Astrocyte of the cerebellum (primary cell): ENCODE measurements around the gene LRP4.

Experiments used
- DNase-seq: peaks from one replicate; pipeline ENCODE4 v3.0.0-alpha.2; 2011; ENCODE audit warnings: low read depth
- H3K4me3 ChIP-seq: 2 replicates; pipeline ENCODE4 v1.5.1; 2011; ENCODE audit warnings: mild to moderate bottlenecking, low read depth, low read length, moderate library complexity
- in situ Hi-C: cut with HindIII; loops from 2 replicates; pipeline ENCODE4 v1.10.0; 2017; ENCODE audit warnings: low sequenced_read_pairs
- TF ChIP-seq, protein P1 (sequence below): IDR thresholded peaks from 2 replicates; pipeline ENCODE4 v1.5.1; 2012; ENCODE audit warnings: low read length, low read depth, moderate library complexity, mild to moderate bottlenecking; ENCODE audit errors: missing control alignments

Gene LRP4

DNA sequence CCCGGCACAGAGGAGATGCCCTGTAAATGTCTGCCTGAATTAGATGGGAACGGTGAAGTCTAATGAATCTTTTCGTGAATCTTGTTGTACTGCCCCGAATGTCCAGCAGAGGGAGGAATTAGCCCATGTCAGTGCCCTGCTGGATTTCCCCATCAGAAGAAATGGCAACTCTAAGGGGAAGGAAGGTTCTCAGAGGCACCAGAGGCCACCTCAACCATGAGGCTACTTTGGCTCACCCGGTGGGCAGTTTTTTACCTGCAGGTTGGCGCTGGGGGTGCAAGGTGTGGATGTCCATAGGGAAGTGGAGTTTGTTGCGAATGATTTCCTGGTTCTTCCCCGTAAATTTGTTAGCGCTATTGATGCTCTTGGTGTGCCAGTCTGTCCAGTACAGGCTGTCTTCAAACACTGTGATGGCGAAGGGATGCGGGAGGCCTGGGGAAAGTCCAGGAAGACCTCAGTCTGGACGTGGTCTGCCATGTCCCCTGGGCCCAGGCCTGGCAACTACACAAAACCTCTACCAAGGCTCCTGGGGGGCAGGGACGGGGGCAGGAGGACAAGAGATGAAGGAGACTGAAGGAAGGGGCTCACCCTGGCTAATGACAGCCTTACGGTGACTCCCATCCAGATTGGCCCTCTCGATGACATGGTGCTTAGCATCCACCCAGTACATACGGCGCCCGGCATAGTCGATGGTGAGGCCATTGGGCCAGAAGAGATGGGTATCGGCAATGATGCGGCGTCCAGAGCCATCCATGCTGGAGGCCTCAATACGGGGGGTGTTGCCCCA, 28.5 kb downstream of the LRP4 start:
- in situ Hi-C loops: no loop called here
- DNase-seq: peak; percentile 65
- no peak overlapping the region for H3K4me3 ChIP-seq
- TF ChIP-seq, protein P1, sequence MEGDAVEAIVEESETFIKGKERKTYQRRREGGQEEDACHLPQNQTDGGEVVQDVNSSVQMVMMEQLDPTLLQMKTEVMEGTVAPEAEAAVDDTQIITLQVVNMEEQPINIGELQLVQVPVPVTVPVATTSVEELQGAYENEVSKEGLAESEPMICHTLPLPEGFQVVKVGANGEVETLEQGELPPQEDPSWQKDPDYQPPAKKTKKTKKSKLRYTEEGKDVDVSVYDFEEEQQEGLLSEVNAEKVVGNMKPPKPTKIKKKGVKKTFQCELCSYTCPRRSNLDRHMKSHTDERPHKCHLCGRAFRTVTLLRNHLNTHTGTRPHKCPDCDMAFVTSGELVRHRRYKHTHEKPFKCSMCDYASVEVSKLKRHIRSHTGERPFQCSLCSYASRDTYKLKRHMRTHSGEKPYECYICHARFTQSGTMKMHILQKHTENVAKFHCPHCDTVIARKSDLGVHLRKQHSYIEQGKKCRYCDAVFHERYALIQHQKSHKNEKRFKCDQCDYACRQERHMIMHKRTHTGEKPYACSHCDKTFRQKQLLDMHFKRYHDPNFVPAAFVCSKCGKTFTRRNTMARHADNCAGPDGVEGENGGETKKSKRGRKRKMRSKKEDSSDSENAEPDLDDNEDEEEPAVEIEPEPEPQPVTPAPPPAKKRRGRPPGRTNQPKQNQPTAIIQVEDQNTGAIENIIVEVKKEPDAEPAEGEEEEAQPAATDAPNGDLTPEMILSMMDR: peak; percentile 85

DNA sequence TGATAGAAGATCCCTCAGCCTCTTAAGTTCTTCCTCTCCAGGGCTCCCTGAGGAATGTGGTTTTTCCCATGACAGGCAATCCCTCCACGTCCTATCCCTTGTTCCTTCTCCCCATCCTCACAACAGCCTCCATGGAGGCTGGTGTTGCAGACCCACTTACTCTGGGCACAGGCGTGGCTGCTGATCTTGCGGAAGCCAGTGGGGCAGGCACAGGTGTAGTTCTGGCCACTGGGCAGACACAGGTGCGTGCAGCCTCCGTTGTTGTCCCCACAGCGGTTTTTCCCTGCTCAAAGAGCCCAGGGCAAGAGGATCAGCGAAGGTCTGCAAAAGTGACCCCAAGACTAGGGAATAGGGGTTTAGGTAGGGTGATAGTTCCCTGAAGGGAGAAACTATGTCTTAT, 29.1 kb downstream of the LRP4 start:
- TF ChIP-seq, protein P1: no peak
- DNase-seq: no peak
- in situ Hi-C loops: no loop called here
- H3K4me3 ChIP-seq: no peak overlapping the region

DNA sequence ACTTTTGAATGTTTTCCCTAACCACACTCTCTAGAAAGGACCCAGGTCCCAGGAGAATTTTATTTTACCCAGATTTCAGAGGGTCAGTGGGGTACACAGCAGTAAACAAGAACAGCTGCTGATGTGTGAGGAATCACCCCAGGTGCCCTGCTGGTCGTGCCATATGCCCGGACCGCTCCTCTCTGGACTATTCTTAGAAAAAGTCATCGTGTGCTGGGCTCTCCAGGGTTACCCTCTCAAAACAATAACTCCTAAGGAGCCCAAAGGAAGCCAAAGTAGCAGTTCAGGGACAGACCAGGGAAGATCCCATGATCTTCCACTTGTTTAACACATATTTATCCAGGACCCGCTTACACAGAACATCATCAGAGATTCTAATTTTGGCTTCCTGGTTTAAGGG, 29.7 kb downstream of the LRP4 start:
- TF ChIP-seq, protein P1: no peak
- no peak overlapping the region for H3K4me3 ChIP-seq
- in situ Hi-C loops: no loop called here
- no peak for DNase-seq

DNA sequence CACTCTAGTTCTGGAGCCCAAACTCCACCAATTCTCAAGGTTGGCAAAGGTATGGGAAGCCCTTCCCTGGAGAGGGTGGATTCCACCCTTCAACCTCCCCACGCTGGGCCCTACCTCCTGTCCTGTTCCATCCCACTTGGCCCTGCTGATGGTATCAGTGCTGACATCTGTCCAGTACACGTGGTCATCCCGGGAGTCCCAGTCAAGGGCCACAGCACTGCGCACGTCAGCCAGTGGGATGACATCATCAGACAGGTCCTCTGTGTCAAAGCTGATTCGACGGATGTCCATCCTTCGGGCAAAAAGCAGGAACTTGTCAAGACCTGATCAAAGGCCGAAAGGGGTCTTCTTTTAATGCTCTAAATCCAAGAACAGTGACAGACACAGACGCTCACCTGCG, 32.1 kb downstream of the LRP4 start:
- in situ Hi-C loops: no loop called here
- no peak for DNase-seq
- TF ChIP-seq, protein P1: no peak
- no peak overlapping the region for H3K4me3 ChIP-seq

DNA sequence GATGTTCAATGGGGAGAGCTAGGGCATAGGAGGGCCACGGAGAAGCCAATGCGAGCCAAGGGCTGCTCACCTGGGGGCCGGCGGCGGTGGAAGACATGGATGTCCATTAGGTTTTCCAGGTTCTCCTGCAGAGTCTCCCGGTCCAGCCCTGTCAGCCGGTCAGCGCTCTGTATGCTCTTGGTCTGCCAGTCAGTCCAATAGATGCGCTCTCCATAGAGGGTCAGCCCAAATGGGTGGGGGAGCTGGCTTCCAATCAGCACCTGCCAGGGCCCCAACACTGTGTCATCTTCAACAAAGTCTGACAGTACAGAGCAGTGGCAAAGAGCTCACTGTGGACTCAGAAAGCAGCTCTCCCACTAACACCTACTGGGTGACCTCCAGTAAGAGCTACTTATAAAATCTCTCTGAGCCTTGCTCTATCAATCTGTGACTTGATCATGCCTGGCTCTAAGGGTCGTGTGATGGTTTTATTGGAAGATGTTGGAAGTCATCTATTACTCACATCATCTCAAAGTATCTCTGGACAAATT, 39.2 kb downstream of the LRP4 start:
- no peak overlapping the region for H3K4me3 ChIP-seq
- TF ChIP-seq, protein P1: no peak
- in situ Hi-C loops: no loop called here
- DNase-seq: no peak

DNA sequence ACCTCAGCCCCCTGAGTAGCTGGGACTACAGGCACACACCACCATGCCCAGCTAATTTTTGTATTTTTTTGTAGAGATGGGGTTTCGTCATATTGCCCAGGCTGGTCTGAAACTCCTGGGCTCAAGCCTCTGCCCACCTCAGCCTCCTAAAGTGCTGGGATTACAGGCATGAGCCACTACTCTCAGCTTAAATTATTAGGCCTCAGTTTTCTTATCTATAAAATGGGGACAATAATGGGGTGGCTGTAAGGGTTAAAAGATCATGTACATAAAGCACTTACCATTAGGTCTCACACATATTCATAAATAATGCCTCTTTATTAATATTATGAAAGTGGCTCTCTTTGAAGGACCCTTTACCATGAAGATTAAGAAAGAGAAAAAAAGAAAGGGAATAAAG, 40.8 kb downstream of the LRP4 start:
- in situ Hi-C loops: no loop called here
- DNase-seq: no peak
- TF ChIP-seq, protein P1: no peak
- no peak overlapping the region for H3K4me3 ChIP-seq
